Measurements from ENCODE around the gene PAPPA2.

DNA sequence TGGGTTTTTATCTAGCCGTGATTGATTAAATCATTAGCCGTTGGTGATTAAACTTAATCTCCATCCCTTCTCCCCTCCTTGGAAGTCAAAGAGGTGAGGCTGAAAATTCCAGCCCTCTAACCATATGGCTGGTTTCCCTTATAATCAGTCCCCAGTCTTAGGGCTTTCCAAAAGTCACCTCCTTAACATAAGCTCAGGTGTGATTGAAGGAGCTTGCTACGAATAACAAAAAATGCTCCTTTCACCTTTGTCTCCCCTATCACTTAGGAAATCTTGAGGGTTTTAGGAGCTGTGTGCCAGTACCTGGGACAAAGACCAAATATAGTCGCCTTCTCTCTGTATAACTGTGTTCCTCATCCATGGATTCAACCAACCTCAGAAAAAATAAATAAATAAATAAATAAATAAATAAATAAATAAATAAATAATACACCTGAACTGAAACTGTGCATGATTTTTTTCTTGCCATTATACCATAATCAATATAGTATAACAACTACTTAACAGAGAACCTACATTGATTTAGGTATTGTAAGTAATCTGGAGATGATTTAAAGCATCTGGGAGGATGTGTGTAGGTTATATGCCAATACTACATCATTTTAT lies 82.2 kb downstream of the PAPPA2 start:
- TF ChIP-seq, protein P1, sequence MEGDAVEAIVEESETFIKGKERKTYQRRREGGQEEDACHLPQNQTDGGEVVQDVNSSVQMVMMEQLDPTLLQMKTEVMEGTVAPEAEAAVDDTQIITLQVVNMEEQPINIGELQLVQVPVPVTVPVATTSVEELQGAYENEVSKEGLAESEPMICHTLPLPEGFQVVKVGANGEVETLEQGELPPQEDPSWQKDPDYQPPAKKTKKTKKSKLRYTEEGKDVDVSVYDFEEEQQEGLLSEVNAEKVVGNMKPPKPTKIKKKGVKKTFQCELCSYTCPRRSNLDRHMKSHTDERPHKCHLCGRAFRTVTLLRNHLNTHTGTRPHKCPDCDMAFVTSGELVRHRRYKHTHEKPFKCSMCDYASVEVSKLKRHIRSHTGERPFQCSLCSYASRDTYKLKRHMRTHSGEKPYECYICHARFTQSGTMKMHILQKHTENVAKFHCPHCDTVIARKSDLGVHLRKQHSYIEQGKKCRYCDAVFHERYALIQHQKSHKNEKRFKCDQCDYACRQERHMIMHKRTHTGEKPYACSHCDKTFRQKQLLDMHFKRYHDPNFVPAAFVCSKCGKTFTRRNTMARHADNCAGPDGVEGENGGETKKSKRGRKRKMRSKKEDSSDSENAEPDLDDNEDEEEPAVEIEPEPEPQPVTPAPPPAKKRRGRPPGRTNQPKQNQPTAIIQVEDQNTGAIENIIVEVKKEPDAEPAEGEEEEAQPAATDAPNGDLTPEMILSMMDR (conservative IDR thresholded peaks at IDR 0.05; ENCODE audit: low read depth, low read length) = no peak
- no peak for TF ChIP-seq EZH2 (IDR thresholded peaks at IDR 0.05; ENCODE audit: low read length, unreplicated experiment)
- TF ChIP-seq EZH2phosphoT487 (IDR thresholded peaks at IDR 0.05; ENCODE audit: borderline replicate concordance, low read length) = no peak
